PC-9 (cell line): ENCODE measurements around the gene TTC8.

ENCODE experiments used
- EZH2 ChIP-seq: fragments of 200-600 bp; sonication (generic); IDR thresholded peaks from 2 replicates; pipeline ENCODE4 v1.8.0; 2017; ENCODE audit warnings: antibody characterized with exemption, low read depth
- TF ChIP-seq, protein P1 (sequence below): fragments of 200-600 bp; sonication (generic); conservative IDR thresholded peaks from 2 replicates; pipeline ENCODE4 v1.6.1; 2017; ENCODE audit warnings: mixed run types, antibody characterized with exemption, mild to moderate bottlenecking, moderate library complexity

DNA sequence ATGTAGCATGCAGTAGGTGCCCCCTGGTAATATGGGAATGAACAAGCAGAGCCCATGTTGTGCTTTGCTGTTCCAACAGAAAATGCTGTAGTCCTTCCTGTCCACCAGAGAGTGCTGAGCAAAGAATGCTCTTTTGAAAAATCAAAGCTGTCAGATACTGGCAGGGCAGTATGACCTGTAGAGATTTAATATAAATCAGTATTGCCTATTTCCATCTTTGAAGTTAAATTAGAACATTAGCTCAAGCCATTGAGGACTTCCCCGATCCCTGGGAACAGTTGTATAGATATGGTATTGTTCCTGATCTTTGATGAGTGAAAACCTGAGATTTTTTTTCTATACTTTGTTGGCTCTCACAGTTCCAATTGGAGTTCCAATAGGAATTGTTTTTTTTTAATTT lies 13.0 kb downstream of the TTC8 start:
- TF ChIP-seq, protein P1, sequence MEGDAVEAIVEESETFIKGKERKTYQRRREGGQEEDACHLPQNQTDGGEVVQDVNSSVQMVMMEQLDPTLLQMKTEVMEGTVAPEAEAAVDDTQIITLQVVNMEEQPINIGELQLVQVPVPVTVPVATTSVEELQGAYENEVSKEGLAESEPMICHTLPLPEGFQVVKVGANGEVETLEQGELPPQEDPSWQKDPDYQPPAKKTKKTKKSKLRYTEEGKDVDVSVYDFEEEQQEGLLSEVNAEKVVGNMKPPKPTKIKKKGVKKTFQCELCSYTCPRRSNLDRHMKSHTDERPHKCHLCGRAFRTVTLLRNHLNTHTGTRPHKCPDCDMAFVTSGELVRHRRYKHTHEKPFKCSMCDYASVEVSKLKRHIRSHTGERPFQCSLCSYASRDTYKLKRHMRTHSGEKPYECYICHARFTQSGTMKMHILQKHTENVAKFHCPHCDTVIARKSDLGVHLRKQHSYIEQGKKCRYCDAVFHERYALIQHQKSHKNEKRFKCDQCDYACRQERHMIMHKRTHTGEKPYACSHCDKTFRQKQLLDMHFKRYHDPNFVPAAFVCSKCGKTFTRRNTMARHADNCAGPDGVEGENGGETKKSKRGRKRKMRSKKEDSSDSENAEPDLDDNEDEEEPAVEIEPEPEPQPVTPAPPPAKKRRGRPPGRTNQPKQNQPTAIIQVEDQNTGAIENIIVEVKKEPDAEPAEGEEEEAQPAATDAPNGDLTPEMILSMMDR: no peak
- TF ChIP-seq EZH2: no peak
